Endothelial cell of umbilical vein (primary cell): ENCODE measurements around the gene PUS10. TPM values are rescaled to one million over a fixed set of nuclear protein-coding genes. Genes with fewer than 3 reads are reported as not detected.

Experiments
- BruUV-seq: library from RNA; stranded (reverse); fragments of 400-500 nt; replicated peaks from 2 replicates; lab custom pipeline; 2021; lab: Mats Ljungman, UMichigan
- CTCF ChIA-PET: fragments of 300-600, 350-600 bp; sonication (Branson Sonifier 250); formaldehyde crosslinking; loops from one replicate; lab custom pipeline; 2021; ENCODE audit warnings: antibody characterized with exemption, inconsistent platforms; lab: Charles Lee
- POLR2A ChIA-PET: fragments of 300-600, 350-600 bp; sonication (Branson Sonifier 250); formaldehyde crosslinking; loops from one replicate; lab custom pipeline; 2021; ENCODE audit warnings: antibody characterized with exemption, inconsistent platforms; lab: Charles Lee
- DNase-seq: peaks from one replicate; pipeline ENCODE4 v3.0.0-alpha.2; 2011; ENCODE audit warnings: low read depth, low spot score
- FAIRE-seq: peaks from 2 replicates; lab custom pipeline; 2011; peaks lifted over from hg19 to GRCh38; lab: Jason Lieb, UNC
- H2AFZ ChIP-seq: 2 replicates; pipeline ENCODE4 v1.6.0; 2012; ENCODE audit warnings: low read depth, low read length, control low read depth, inconsistent platforms
- H3K27ac ChIP-seq: 2 replicates; pipeline ENCODE4 v1.5.1; 2011; ENCODE audit warnings: low read depth, mild to moderate bottlenecking, control low read depth, low read length, moderate library complexity; ENCODE audit not compliant: insufficient read depth
- H3K27me3 ChIP-seq, 2 experiments: 2 replicates each; pipeline versions ENCODE4 v1.6.0 to v1.6.1; 2011; ENCODE audit warnings: low read length in 2 of 2, mixed read lengths in 1 of 2; ENCODE audit not compliant: control insufficient read depth in 2 of 2, insufficient read depth in 2 of 2
- H3K36me3 ChIP-seq, 2 experiments: 2 replicates in 1 of 2; 3 replicates in 1 of 2; pipeline ENCODE4 v1.5.1; 2011; ENCODE audit warnings: low read length in 2 of 2, mild to moderate bottlenecking in 1 of 2, moderate library complexity in 1 of 2; ENCODE audit not compliant: control insufficient read depth in 2 of 2, insufficient read depth in 2 of 2; ENCODE audit errors: extremely low read depth in 1 of 2
- H3K4me1 ChIP-seq: 3 replicates; pipeline ENCODE4 v1.5.1; 2011; ENCODE audit warnings: mild to moderate bottlenecking, low read length; ENCODE audit not compliant: control insufficient read depth, insufficient read depth; ENCODE audit errors: extremely low read depth
- H3K4me2 ChIP-seq: 2 replicates; pipeline ENCODE4 v1.6.1; 2011; ENCODE audit warnings: low read length, control low read depth, mixed read lengths; ENCODE audit not compliant: insufficient read depth
- H3K4me3 ChIP-seq, 3 experiments: fragments of 200-600 bp in 1 of 3; sonication (generic), shearing (Covaris generic) in 1 of 3; replicated peaks in 1 of 3; 2 replicates each; pipeline ENCODE4 v1.5.1; 2011 to 2016; ENCODE audit warnings: control low read depth in 3 of 3, low read length in 3 of 3, mild to moderate bottlenecking in 2 of 3, inconsistent platforms in 1 of 3, low read depth in 1 of 3, moderate library complexity in 1 of 3; ENCODE audit not compliant: insufficient read depth in 1 of 3
- H3K79me2 ChIP-seq: 2 replicates; pipeline ENCODE4 v1.6.0; 2012; ENCODE audit warnings: low read length, inconsistent platforms; ENCODE audit not compliant: control insufficient read depth, insufficient read depth
- H3K9ac ChIP-seq: replicated peaks from 2 replicates; pipeline ENCODE3; 2011; ENCODE audit warnings: low read length, control low read depth; ENCODE audit not compliant: insufficient read depth; ENCODE audit errors: extremely low read depth
- H3K9me1 ChIP-seq: replicated peaks from 3 replicates; pipeline ENCODE4 v1.6.0; 2011; ENCODE audit warnings: mild to moderate bottlenecking, low read length; ENCODE audit not compliant: control insufficient read depth, insufficient read depth; ENCODE audit errors: extremely low read depth
- H3K9me3 ChIP-seq: replicated peaks from 2 replicates; pipeline ENCODE4 v1.5.1; 2012; ENCODE audit warnings: low read length, inconsistent platforms; ENCODE audit not compliant: control insufficient read depth, insufficient read depth
- H4K20me1 ChIP-seq: replicated peaks from 2 replicates; pipeline ENCODE3; 2011; ENCODE audit warnings: mild to moderate bottlenecking, low read length; ENCODE audit not compliant: control insufficient read depth, insufficient read depth; ENCODE audit errors: extremely low read depth
- CTCF ChIP-seq, 2 donors: IDR thresholded peaks; 1 replicate in 1 of 2; 2 replicates in 1 of 2; pipeline ENCODE4 v1.5.1; 2011; ENCODE audit warnings: low read length in 2 of 2, mild to moderate bottlenecking in 2 of 2, moderate library complexity in 2 of 2, control low read depth in 1 of 2, inconsistent platforms in 1 of 2, low read depth in 1 of 2; ENCODE audit not compliant: insufficient read depth in 1 of 2; ENCODE audit errors: extremely low read depth in 1 of 2
- EZH2 ChIP-seq: IDR thresholded peaks from 2 replicates; pipeline ENCODE4 v1.6.1; 2012; ENCODE audit warnings: borderline replicate concordance, low read depth, mild to moderate bottlenecking, moderate library complexity, low read length, inconsistent platforms; ENCODE audit not compliant: severe bottlenecking
- FOS ChIP-seq: IDR thresholded peaks from 2 replicates; pipeline ENCODE4 v1.6.1; 2011; ENCODE audit warnings: mild to moderate bottlenecking, low read length, moderate library complexity, borderline replicate concordance; ENCODE audit not compliant: insufficient read depth
- GATA2 ChIP-seq: IDR thresholded peaks from 2 replicates; pipeline ENCODE4 v1.7.0; 2011; ENCODE audit warnings: low read depth, mild to moderate bottlenecking, moderate library complexity, mixed read lengths, low read length; ENCODE audit not compliant: insufficient read length, insufficient read depth
- JUN ChIP-seq: IDR thresholded peaks from 2 replicates; pipeline ENCODE4 v1.6.1; 2011; ENCODE audit warnings: borderline replicate concordance, low read depth; ENCODE audit not compliant: insufficient read length, insufficient read depth
- MAX ChIP-seq: IDR thresholded peaks from 2 replicates; pipeline ENCODE4 v1.6.1; 2011; ENCODE audit not compliant: insufficient read depth, insufficient read length
- MYC ChIP-seq: IDR thresholded peaks from one replicate; pipeline ENCODE4 v1.6.1; 2011; ENCODE audit warnings: mild to moderate bottlenecking, low read depth, low read length
- POLR2A ChIP-seq: IDR thresholded peaks from 2 replicates; pipeline ENCODE4 v1.6.1; 2012; ENCODE audit warnings: low read depth, mild to moderate bottlenecking, control low read depth, low read length
- POLR2AphosphoS5 ChIP-seq: IDR thresholded peaks from 2 replicates; pipeline ENCODE4 v1.6.1; 2012; ENCODE audit warnings: low read depth, mild to moderate bottlenecking, control low read depth, low read length, moderate library complexity; ENCODE audit not compliant: insufficient read depth
- dilution Hi-C: fragments of 300-500 bp; cut with MboI; formaldehyde crosslinking; loops from one replicate; pipeline ENCODE4 v1.15.0; 2019; ENCODE audit warnings: low sequenced_read_pairs; ENCODE audit not compliant: extremely low pct_ligation_motif_present
- intact Hi-C: fragments of 100-400 bp; cut with micrococcal nuclease; formaldehyde crosslinking; loops from one replicate; pipeline ENCODE4 v1.10.0; 2022
- polyA plus RNA-seq, 4 experiments: library from polyadenylated mRNA; depleted of rRNA in 3 of 4; stranded (reverse) in 3 of 4; unstranded in 1 of 4; fragments of >200 nt; gene quantifications; 2 replicates each; pipeline versions ENCODE4 v1.2.1 to v1.2.3, GENCODE V29; 2011 to 2012; ENCODE audit warnings: missing spikeins in 1 of 4
- total RNA-seq: library from RNA; stranded (reverse); gene quantifications from 2 replicates; pipeline ENCODE4 v1.2.3, GENCODE V29; 2021

The PUS10 gene
- total and polyA plus RNA-seq, 2 donors (not counting 3 experiments of a cell fraction or from before 2014, with no cell fraction given), result 3.7 to 10.3 TPM

GRCh38 chr2:60907329-60907728, 110.7 kb downstream of the PUS10 start:
- H3K79me2 ChIP-seq, result no peaks in the 10 kb centered on the region
- H3K4me3 ChIP-seq, result no peak overlapping the region
- H3K27ac ChIP-seq, result no peak overlapping the region
- H3K4me1 ChIP-seq, result no peaks in the 10 kb centered on the region
- DNase-seq, result no peak
- dilution Hi-C loops, result no loop called here
- intact Hi-C loops, result no loop called here
- H2AFZ ChIP-seq, result no peak overlapping the region
- H3K27me3 ChIP-seq, result no peaks in the 10 kb centered on the region
- no TSS peak for BruUV-seq
- no peaks in the 10 kb centered on the region for H4K20me1 ChIP-seq
- ChIA-PET POLR2A (no interaction called here), CTCF (no interaction called here)
- no peaks in the 10 kb centered on the region for H3K9me1 ChIP-seq
- TF ChIP-seq CTCF (IDR thresholded peaks at IDR 0.05; ENCODE audit: extremely low read depth in 1 of 2, insufficient read depth in 1 of 2, low read depth in 1 of 2, low read length in 2 of 2) (no peak), GATA2 (no peak), MYC (no peak), POLR2AphosphoS5 (no peak), MAX (no peak), POLR2A (no peak), EZH2 (no peak), JUN (no peak), FOS (no peak)
- H3K36me3 ChIP-seq, result peaks cover 0 to 7% of the 10 kb centered on the region in 2 experiments
- H3K9ac ChIP-seq, result no peak overlapping the region
- no peaks in the 10 kb centered on the region for H3K9me3 ChIP-seq
- FAIRE-seq, result no peak
- no peak overlapping the region for H3K4me2 ChIP-seq
